ENCODE data around the gene NXF1. TPM values are rescaled to one million over a fixed set of nuclear protein-coding genes. Genes with fewer than 3 reads are reported as not detected.
A peak's percentile ranks its signal among the peaks of the same experiment; 100 is the strongest.

The NXF1 gene
- total RNA-seq, 1 experiment from 2014 or later: 33.1 TPM

DNA sequence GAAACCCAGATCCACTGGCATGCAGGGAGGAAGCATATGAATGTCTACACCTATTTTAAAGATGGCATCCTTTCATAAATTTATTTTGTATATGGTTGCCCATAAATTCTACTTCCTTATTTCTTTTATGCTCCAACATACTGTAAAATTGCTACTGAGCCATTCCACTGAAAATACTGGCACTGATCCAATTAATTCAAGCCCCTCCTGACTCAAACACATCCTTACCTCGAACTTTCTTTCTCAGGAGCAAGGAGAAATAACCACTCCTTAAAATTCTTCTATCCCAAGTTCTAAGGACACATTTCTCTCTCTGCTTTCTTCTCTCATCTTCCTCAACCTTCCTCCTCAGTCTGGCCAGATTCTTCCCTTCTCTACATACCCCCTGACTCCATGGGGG lies 5.5 kb upstream of the NXF1 start:
- TF ChIP-seq EZH2phosphoT487 (IDR thresholded peaks at IDR 0.05; ENCODE audit: borderline replicate concordance, low read length): no peak
- TF ChIP-seq, protein P1, sequence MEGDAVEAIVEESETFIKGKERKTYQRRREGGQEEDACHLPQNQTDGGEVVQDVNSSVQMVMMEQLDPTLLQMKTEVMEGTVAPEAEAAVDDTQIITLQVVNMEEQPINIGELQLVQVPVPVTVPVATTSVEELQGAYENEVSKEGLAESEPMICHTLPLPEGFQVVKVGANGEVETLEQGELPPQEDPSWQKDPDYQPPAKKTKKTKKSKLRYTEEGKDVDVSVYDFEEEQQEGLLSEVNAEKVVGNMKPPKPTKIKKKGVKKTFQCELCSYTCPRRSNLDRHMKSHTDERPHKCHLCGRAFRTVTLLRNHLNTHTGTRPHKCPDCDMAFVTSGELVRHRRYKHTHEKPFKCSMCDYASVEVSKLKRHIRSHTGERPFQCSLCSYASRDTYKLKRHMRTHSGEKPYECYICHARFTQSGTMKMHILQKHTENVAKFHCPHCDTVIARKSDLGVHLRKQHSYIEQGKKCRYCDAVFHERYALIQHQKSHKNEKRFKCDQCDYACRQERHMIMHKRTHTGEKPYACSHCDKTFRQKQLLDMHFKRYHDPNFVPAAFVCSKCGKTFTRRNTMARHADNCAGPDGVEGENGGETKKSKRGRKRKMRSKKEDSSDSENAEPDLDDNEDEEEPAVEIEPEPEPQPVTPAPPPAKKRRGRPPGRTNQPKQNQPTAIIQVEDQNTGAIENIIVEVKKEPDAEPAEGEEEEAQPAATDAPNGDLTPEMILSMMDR (conservative IDR thresholded peaks at IDR 0.05; ENCODE audit: low read depth, low read length): no peak
- TF ChIP-seq EZH2 (IDR thresholded peaks at IDR 0.05; ENCODE audit: low read length, unreplicated experiment): no peak
- no peak overlapping the region for H3K27ac ChIP-seq (ENCODE audit: low read length)
- no peaks in the 10 kb centered on the region for H4K20me1 ChIP-seq (ENCODE audit: low read length)
- no peak for DNase-seq
- H3K9ac ChIP-seq (ENCODE audit: low read length): no peak overlapping the region
- ATAC-seq: no peak
- no peaks in the 10 kb centered on the region for H3K9me2 ChIP-seq (replicated peaks; ENCODE audit: low read length)
- no TSS peak for BruUV-seq (replicated peaks)
- H3K4me3 ChIP-seq (ENCODE audit: low read length): no peak overlapping the region
- H3K79me2 ChIP-seq (ENCODE audit: low read length): no peaks in the 10 kb centered on the region
- CTCF ChIA-PET: interaction anchor here (0.5 kb wide), 1 partner anchor 51 kb away, joined by 5 read pairs; no protein-coding TSS in a partner anchor
- H3F3A ChIP-seq (ENCODE audit: low read length, unreplicated experiment): no peaks in the 10 kb centered on the region
- H3K36me3 ChIP-seq (ENCODE audit: low read depth, low read length): no peaks in the 10 kb centered on the region
- H3K4me2 ChIP-seq (ENCODE audit: low read length): no peak overlapping the region
- H2AFZ ChIP-seq (ENCODE audit: low read length): no peak overlapping the region
- H3K9me3 ChIP-seq (ENCODE audit: low read length): no peaks in the 10 kb centered on the region
- intact Hi-C loops (cut with micrococcal nuclease): no loop called here
- POLR2A ChIA-PET (ENCODE audit: unreplicated experiment): no interaction called here
- H3K27me3 ChIP-seq (ENCODE audit: low read length): no peaks in the 10 kb centered on the region
- H3K4me1 ChIP-seq (ENCODE audit: insufficient read depth, low read length): peaks cover 6% of the 10 kb centered on the region; the same call in 1 of the 2 replicates

DNA sequence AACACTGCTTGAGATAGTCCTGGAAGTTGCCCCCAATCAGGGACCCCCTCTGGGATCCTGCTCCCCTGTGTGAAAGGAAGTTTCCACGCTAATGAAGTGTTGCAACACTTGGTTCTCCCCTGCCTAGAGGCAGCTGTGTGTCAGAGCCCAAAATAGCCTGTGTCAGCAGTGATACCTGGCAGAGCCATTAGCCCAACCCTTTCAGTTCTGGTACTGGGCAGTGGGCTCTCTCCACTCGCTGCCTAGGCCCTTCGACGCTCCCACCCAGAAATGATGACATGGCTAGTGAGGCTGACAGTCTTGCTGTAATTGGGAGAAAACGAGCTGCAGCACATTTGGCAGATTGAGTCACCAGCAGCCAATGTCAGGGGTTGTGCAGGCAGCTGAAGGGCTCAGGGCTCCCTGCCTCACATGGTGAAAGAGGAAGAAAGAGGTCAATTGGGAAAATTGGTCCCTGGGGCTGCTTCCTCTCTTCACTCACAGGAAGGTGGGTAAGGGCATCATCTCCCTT lies 1.4 kb upstream of the NXF1 start:
- DNase-seq (no peak), ATAC-seq (no peak)
- H3K27me3 ChIP-seq (ENCODE audit: low read length): no peaks in the 10 kb centered on the region
- ChIA-PET POLR2A (ENCODE audit: unreplicated experiment) (interaction anchor here (1.6 kb wide), 1 partner anchor 35 kb away, joined by 8 read pairs; no protein-coding TSS in a partner anchor), CTCF (interaction anchor here (1.3 kb wide), 1 partner anchor 19 kb away, joined by 4 read pairs; no protein-coding TSS in a partner anchor)
- peaks cover 17% of the 10 kb centered on the region for H3K4me1 ChIP-seq (ENCODE audit: insufficient read depth, low read length)
- peak overlapping the region; percentile 82 for H3K4me2 ChIP-seq (ENCODE audit: low read length)
- no TSS peak for BruUV-seq (replicated peaks)
- no peak overlapping the region for H2AFZ ChIP-seq (ENCODE audit: low read length)
- intact Hi-C loops (cut with micrococcal nuclease): no loop called here
- TF ChIP-seq, protein P1 (conservative IDR thresholded peaks at IDR 0.05; ENCODE audit: low read depth, low read length): no peak
- no peak for TF ChIP-seq EZH2phosphoT487 (IDR thresholded peaks at IDR 0.05; ENCODE audit: borderline replicate concordance, low read length)
- TF ChIP-seq EZH2 (IDR thresholded peaks at IDR 0.05; ENCODE audit: low read length, unreplicated experiment): no peak
- H3K9me3 ChIP-seq (ENCODE audit: low read length): no peaks in the 10 kb centered on the region
- no peak overlapping the region for H3K9ac ChIP-seq (ENCODE audit: low read length)
- peaks cover 17% of the 10 kb centered on the region for H4K20me1 ChIP-seq (ENCODE audit: low read length)
- no peaks in the 10 kb centered on the region for H3K9me2 ChIP-seq (replicated peaks; ENCODE audit: low read length)
- no peak overlapping the region for H3K27ac ChIP-seq (ENCODE audit: low read length)
- H3F3A ChIP-seq (ENCODE audit: low read length, unreplicated experiment): no peaks in the 10 kb centered on the region
- peaks cover 29% of the 10 kb centered on the region for H3K79me2 ChIP-seq (ENCODE audit: low read length)
- H3K4me3 ChIP-seq (ENCODE audit: low read length): no peak overlapping the region
- peaks cover 20% of the 10 kb centered on the region for H3K36me3 ChIP-seq (ENCODE audit: low read depth, low read length)

DNA sequence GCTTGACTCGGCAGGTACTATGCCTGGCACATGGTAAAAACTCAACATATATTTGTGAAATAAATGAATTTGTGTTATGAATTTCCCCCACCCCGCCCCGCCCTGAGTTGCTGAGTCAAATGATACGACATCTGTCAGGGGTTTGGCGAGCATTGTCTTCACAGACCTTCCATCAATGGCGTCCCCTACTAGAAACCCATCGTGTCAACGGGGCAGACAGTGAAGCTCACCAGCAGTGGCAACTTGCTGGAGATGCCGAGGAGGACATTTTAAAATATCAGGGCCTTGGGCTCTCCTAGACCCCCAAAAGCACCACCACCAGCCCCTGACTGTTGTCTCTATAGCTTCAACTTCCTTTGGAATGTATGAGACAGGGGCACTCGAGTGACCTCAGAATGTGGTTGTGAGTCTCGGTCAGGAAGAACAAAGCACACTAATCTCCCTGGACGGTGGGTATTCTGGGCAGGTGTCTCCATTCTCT lies 761 bp upstream of the NXF1 start:
- peaks cover 17% of the 10 kb centered on the region for H4K20me1 ChIP-seq (ENCODE audit: low read length)
- ATAC-seq (peak; percentile 7), DNase-seq (no peak)
- H3F3A ChIP-seq (ENCODE audit: low read length, unreplicated experiment): no peaks in the 10 kb centered on the region
- POLR2A ChIA-PET (ENCODE audit: unreplicated experiment): interaction anchor here (0.6 to 1.6 kb wide), 2 partner anchors 35 to 53 kb away, joined by 3 to 8 read pairs; no protein-coding TSS in a partner anchor
- H3K9ac ChIP-seq (ENCODE audit: low read length): peak overlapping the region; percentile 81
- BruUV-seq (replicated peaks): no TSS peak
- no peaks in the 10 kb centered on the region for H3K9me3 ChIP-seq (ENCODE audit: low read length)
- peaks cover 27% of the 10 kb centered on the region for H3K36me3 ChIP-seq (ENCODE audit: low read depth, low read length)
- TF ChIP-seq, protein P1 (conservative IDR thresholded peaks at IDR 0.05; ENCODE audit: low read depth, low read length): no peak
- no peak for TF ChIP-seq EZH2phosphoT487 (IDR thresholded peaks at IDR 0.05; ENCODE audit: borderline replicate concordance, low read length)
- no peak for TF ChIP-seq EZH2 (IDR thresholded peaks at IDR 0.05; ENCODE audit: low read length, unreplicated experiment)
- peak overlapping the region; percentile 75 for H2AFZ ChIP-seq (ENCODE audit: low read length)
- CTCF ChIA-PET: interaction anchor here (1.3 kb wide), 1 partner anchor 18 kb away, joined by 4 read pairs; no protein-coding TSS in a partner anchor
- no peaks in the 10 kb centered on the region for H3K27me3 ChIP-seq (ENCODE audit: low read length)
- H3K4me2 ChIP-seq (ENCODE audit: low read length): peak overlapping the region; percentile 82
- H3K27ac ChIP-seq (ENCODE audit: low read length): no peak overlapping the region
- intact Hi-C loops (cut with micrococcal nuclease): loop anchor here (1.0 kb wide), 1 partner anchor 56 kb away; no protein-coding TSS in a partner anchor
- peak overlapping the region; percentile 93 for H3K4me3 ChIP-seq (ENCODE audit: low read length)
- H3K4me1 ChIP-seq (ENCODE audit: insufficient read depth, low read length): peaks cover 17% of the 10 kb centered on the region
- no peaks in the 10 kb centered on the region for H3K9me2 ChIP-seq (replicated peaks; ENCODE audit: low read length)
- H3K79me2 ChIP-seq (ENCODE audit: low read length): peaks cover 29% of the 10 kb centered on the region
